ENCODE measurements around the gene TXNDC5.

The TXNDC5 gene

GRCh38 chr6:7910654-7911344 lies at the start of gene TXNDC5:
Gene TXNDC5, minus strand, starts transcription at chr6:7910788. Its CDS starts 12 bp downstream, at chr6:7910776.
- DNase-seq, result peak; percentile 73

GRCh38 chr6:7960141-7960540 lies 49.6 kb upstream of the TXNDC5 start:
- DNase-seq, result no peak

- DNase-seq, result no peak
These were observed 48.9 kb upstream of the TXNDC5 start for GRCh38 chr6:7959453-7959852.

GRCh38 chr6:7958464-7958863 lies 47.9 kb upstream of the TXNDC5 start:
- DNase-seq, result no peak

- no peak for DNase-seq
These were observed 45.7 kb upstream of the TXNDC5 start for GRCh38 chr6:7956257-7956656.

GRCh38 chr6:7954477-7955200 lies 44.1 kb upstream of the TXNDC5 start:
- DNase-seq, result no peak

- DNase-seq, result no peak
These were observed 43.2 kb upstream of the TXNDC5 start for GRCh38 chr6:7953753-7954152.

- DNase-seq, result no peak
These were observed 29.3 kb upstream of the TXNDC5 start for GRCh38 chr6:7939864-7940228.

- no peak for DNase-seq
These were observed 28.7 kb upstream of the TXNDC5 start for GRCh38 chr6:7939184-7939863.

- no peak for DNase-seq
These were observed 28.1 kb upstream of the TXNDC5 start for GRCh38 chr6:7938562-7939183.

- no peak for DNase-seq
These were observed 23.2 kb upstream of the TXNDC5 start for GRCh38 chr6:7933794-7934193.

- no peak for DNase-seq
These were observed 22.0 kb upstream of the TXNDC5 start for GRCh38 chr6:7932625-7933024.

GRCh38 chr6:7924867-7925266 lies 14.3 kb upstream of the TXNDC5 start:
- DNase-seq, result no peak

- DNase-seq, result no peak
These were observed 12.0 kb upstream of the TXNDC5 start for GRCh38 chr6:7922596-7922995.

GRCh38 chr6:7921632-7922092 lies 11.1 kb upstream of the TXNDC5 start:
- DNase-seq, result no peak

GRCh38 chr6:7921046-7921445 lies 10.5 kb upstream of the TXNDC5 start:
- DNase-seq, result no peak

GRCh38 chr6:7920425-7920824 lies 9.8 kb upstream of the TXNDC5 start:
- DNase-seq, result no peak

- DNase-seq, result no peak
These were observed 9.3 kb upstream of the TXNDC5 start for GRCh38 chr6:7919871-7920270.

GRCh38 chr6:7918403-7918802 lies 7.8 kb upstream of the TXNDC5 start:
- DNase-seq, result no peak

- DNase-seq, result no peak
These were observed 7.1 kb upstream of the TXNDC5 start for GRCh38 chr6:7917729-7918128.

GRCh38 chr6:7916959-7917358 lies 6.4 kb upstream of the TXNDC5 start:
- no peak for DNase-seq

GRCh38 chr6:7914991-7915789 lies 4.6 kb upstream of the TXNDC5 start:
- DNase-seq, result no peak

- no peak for DNase-seq
These were observed 3.7 kb upstream of the TXNDC5 start for GRCh38 chr6:7914311-7914710.

Data from activated CD4-positive, alpha-beta T cell treated with anti-CD3 and anti-CD28 coated beads, Interleukin-2, amount 50 U/mL, for 16 hours (primary cell).